H1 (cell line): Measurements from ENCODE around the gene RPTOR. TPM values are rescaled to one million over a fixed set of nuclear protein-coding genes. Genes with fewer than 3 reads are reported as not detected.

Source experiments
- CTCF ChIA-PET: fragments of 300-600 bp; sonication (Branson Sonifier 250); formaldehyde crosslinking; loops from one replicate; lab custom pipeline; 2021; ENCODE audit not compliant: partially characterized antibody; lab: Charles Lee
- POLR2A ChIA-PET: fragments of 300-600 bp; sonication (Branson Sonifier 250); formaldehyde crosslinking; loops from one replicate; lab custom pipeline; 2021; ENCODE audit warnings: inconsistent platforms; ENCODE audit not compliant: partially characterized antibody; lab: Charles Lee
- DNase-seq, 2 experiments: peaks; one replicate each; pipeline versions ENCODE4 v3.0.0 to v3.0.0-alpha.2; 2010 to 2022; ENCODE audit warnings: low spot score in 2 of 2, low read depth in 1 of 2, mixed read lengths in 1 of 2
- FAIRE-seq: peaks from 2 replicates; lab custom pipeline; 2011; peaks lifted over from hg19 to GRCh38; lab: Jason Lieb, UNC
- H2AFZ ChIP-seq: 2 replicates; pipeline ENCODE4 v1.8.1; 2012; ENCODE audit warnings: low read length, inconsistent platforms
- H2AK5ac ChIP-seq: 2 replicates; pipeline ENCODE4 v1.6.1; 2013; ENCODE audit warnings: low read depth, low read length
- H2BK120ac ChIP-seq: replicated peaks from 2 replicates; pipeline ENCODE3; 2013; ENCODE audit warnings: low read depth, low read length, inconsistent platforms
- H2BK12ac ChIP-seq: 2 replicates; pipeline ENCODE4 v1.6.1; 2013; ENCODE audit warnings: low read depth, low read length
- H2BK15ac ChIP-seq: 2 replicates; pipeline ENCODE4 v1.6.1; 2013; ENCODE audit warnings: low read length
- H2BK20ac ChIP-seq: 2 replicates; pipeline ENCODE4 v1.6.1; 2013; ENCODE audit warnings: low read length
- H2BK5ac ChIP-seq: 2 replicates; pipeline ENCODE4 v1.6.1; 2013; ENCODE audit warnings: low read depth, low read length
- H3K14ac ChIP-seq: 2 replicates; pipeline ENCODE4 v1.6.1; 2013; ENCODE audit warnings: inconsistent platforms; ENCODE audit not compliant: insufficient read length
- H3K18ac ChIP-seq: 2 replicates; pipeline ENCODE4 v1.6.1; 2013; ENCODE audit warnings: low read length; ENCODE audit errors: extremely low read depth
- H3K23ac ChIP-seq: 2 replicates; pipeline ENCODE4 v1.6.1; 2013; ENCODE audit warnings: inconsistent platforms; ENCODE audit not compliant: insufficient read length
- H3K23me2 ChIP-seq: 2 replicates; pipeline ENCODE4 v1.6.1; 2013; ENCODE audit warnings: low read depth, low read length
- H3K27ac ChIP-seq: 2 replicates; pipeline ENCODE4 v1.6.1; 2011; ENCODE audit warnings: low read depth, low read length, inconsistent platforms
- H3K27me3 ChIP-seq, 4 experiments: replicated peaks in 1 of 4; 1 replicate in 1 of 4; 2 replicates in 3 of 4; pipeline versions ENCODE4 v1.6.1 to v1.8.1; 2011 to 2013; ENCODE audit warnings: low read length in 3 of 4, mild to moderate bottlenecking in 3 of 4, inconsistent platforms in 2 of 4, mixed read lengths in 2 of 4, moderate library complexity in 1 of 4; ENCODE audit not compliant: control insufficient read depth in 3 of 4, insufficient read depth in 3 of 4; ENCODE audit errors: extremely low read depth in 1 of 4
- H3K36me3 ChIP-seq, 4 experiments: 2 replicates each; pipeline versions ENCODE4 v1.6.1 to v1.8.1; 2011 to 2013; ENCODE audit warnings: mild to moderate bottlenecking in 4 of 4, low read length in 3 of 4, moderate library complexity in 2 of 4, control low read depth in 1 of 4, inconsistent platforms in 1 of 4; ENCODE audit not compliant: insufficient read depth in 4 of 4, control insufficient read depth in 2 of 4
- H3K4ac ChIP-seq: replicated peaks from 2 replicates; pipeline ENCODE3; 2013; ENCODE audit warnings: low read length, low read depth, mixed read lengths, inconsistent platforms; ENCODE audit not compliant: insufficient read length
- H3K4me1 ChIP-seq, 4 experiments: replicated peaks in 1 of 4; 1 replicate in 1 of 4; 2 replicates in 3 of 4; pipeline versions ENCODE4 v1.6.1 to v1.8.1; 2011 to 2013; ENCODE audit warnings: low read length in 3 of 4, inconsistent platforms in 2 of 4, mixed read lengths in 1 of 4; ENCODE audit not compliant: insufficient read depth in 4 of 4, control insufficient read depth in 3 of 4
- H3K4me2 ChIP-seq, 2 experiments: 2 replicates each; pipeline versions ENCODE4 v1.6.1 to v1.8.1; 2011 to 2013; ENCODE audit warnings: low read depth in 2 of 2, low read length in 2 of 2, control low read depth in 1 of 2, inconsistent platforms in 1 of 2, mild to moderate bottlenecking in 1 of 2; ENCODE audit not compliant: insufficient read depth in 1 of 2
- H3K4me3 ChIP-seq, 4 experiments: fragments of 200-600, 300-600 bp in 1 of 4; sonication (generic), shearing (Covaris generic), sonication (Bioruptor Twin) in 1 of 4; 2 replicates each; pipeline versions ENCODE4 v1.5.1 to v1.8.1; 2011 to 2016; ENCODE audit warnings: low read length in 4 of 4, low read depth in 3 of 4, control low read depth in 2 of 4, inconsistent platforms in 2 of 4, mild to moderate bottlenecking in 2 of 4, mixed read lengths in 1 of 4, moderate library complexity in 1 of 4; ENCODE audit not compliant: insufficient read depth in 2 of 4; ENCODE audit errors: extremely low read depth in 1 of 4
- H3K56ac ChIP-seq: replicated peaks from 2 replicates; pipeline ENCODE3; 2013; ENCODE audit warnings: low read depth, mild to moderate bottlenecking, mixed read lengths, low read length, inconsistent platforms; ENCODE audit not compliant: insufficient read length
- H3K79me1 ChIP-seq: 2 replicates; pipeline ENCODE4 v1.6.1; 2013; ENCODE audit warnings: low read depth, low read length, control low read depth
- H3K79me2 ChIP-seq, 2 experiments: 2 replicates each; pipeline versions ENCODE4 v1.6.1 to v1.8.1; 2012 to 2013; ENCODE audit warnings: low read length in 2 of 2, mild to moderate bottlenecking in 2 of 2, inconsistent platforms in 1 of 2; ENCODE audit not compliant: insufficient read depth in 2 of 2, control insufficient read depth in 1 of 2
- H3K9ac ChIP-seq, 4 experiments: replicated peaks in 1 of 4; 1 replicate in 1 of 4; 2 replicates in 3 of 4; pipeline versions ENCODE4 v1.6.1 to v1.8.1; 2011 to 2013; ENCODE audit warnings: low read depth in 3 of 4, low read length in 3 of 4, control low read depth in 2 of 4, mild to moderate bottlenecking in 2 of 4, moderate library complexity in 2 of 4, inconsistent platforms in 1 of 4; ENCODE audit errors: extremely low read depth in 1 of 4
- H3K9me3 ChIP-seq, 2 experiments: 2 replicates each; pipeline versions ENCODE4 v1.6.1 to v1.8.1; 2012 to 2013; ENCODE audit warnings: mild to moderate bottlenecking in 2 of 2, moderate library complexity in 2 of 2, control low read depth in 1 of 2, inconsistent platforms in 1 of 2, low read depth in 1 of 2, low read length in 1 of 2, mixed read lengths in 1 of 2; ENCODE audit not compliant: insufficient read depth in 2 of 2
- H4K20me1 ChIP-seq, 2 experiments: replicated peaks in 1 of 2; 2 replicates each; pipeline versions ENCODE3 to v1.8.1; 2011 to 2013; ENCODE audit warnings: inconsistent platforms in 2 of 2, low read length in 2 of 2, mild to moderate bottlenecking in 1 of 2; ENCODE audit not compliant: insufficient read depth in 2 of 2, control insufficient read depth in 1 of 2
- H4K5ac ChIP-seq: 2 replicates; pipeline ENCODE4 v1.6.1; 2013; ENCODE audit warnings: low read length, low read depth, mixed read lengths, inconsistent platforms; ENCODE audit not compliant: insufficient read length
- H4K8ac ChIP-seq: 2 replicates; pipeline ENCODE4 v1.8.0; 2013; ENCODE audit warnings: mild to moderate bottlenecking, moderate library complexity, low read length, inconsistent platforms; ENCODE audit not compliant: insufficient read depth; ENCODE audit errors: extremely low read depth
- H4K91ac ChIP-seq: replicated peaks from 2 replicates; pipeline ENCODE3; 2013; ENCODE audit warnings: low read length, mixed read lengths, inconsistent platforms; ENCODE audit not compliant: insufficient read length
- CEBPB ChIP-seq: IDR thresholded peaks from 2 replicates; pipeline ENCODE4 v1.6.1; 2012; ENCODE audit warnings: low read depth, low read length
- CHD1 ChIP-seq: IDR thresholded peaks from 2 replicates; pipeline ENCODE4 v1.6.1; 2012; ENCODE audit warnings: low read depth, low read length, improper control_type of control experiment
- EP300 ChIP-seq, 2 experiments: IDR thresholded peaks; 1 replicate in 1 of 2; 2 replicates in 1 of 2; pipeline ENCODE4 v1.6.1; 2011 to 2012; ENCODE audit warnings: low read depth in 2 of 2, low read length in 2 of 2, mild to moderate bottlenecking in 2 of 2, borderline replicate concordance in 1 of 2, inconsistent platforms in 1 of 2, moderate library complexity in 1 of 2
- FOSL1 ChIP-seq: IDR thresholded peaks from 2 replicates; pipeline ENCODE4 v1.6.1; 2011; ENCODE audit warnings: mild to moderate bottlenecking, low read depth, low read length, moderate library complexity; ENCODE audit not compliant: insufficient read depth
- NRF1 ChIP-seq: IDR thresholded peaks from 2 replicates; pipeline ENCODE4 v1.6.1; 2011; ENCODE audit warnings: mild to moderate bottlenecking, low read depth, low read length, improper control_type of control experiment
- PHF8 ChIP-seq: fragments of 200-600 bp; sonication (generic); conservative IDR thresholded peaks from 2 replicates; pipeline ENCODE4 v1.7.1; 2012; ENCODE audit warnings: low read depth, mild to moderate bottlenecking, inconsistent platforms, low read length, moderate library complexity
- POLR2A ChIP-seq, 2 experiments: IDR thresholded peaks; 1 replicate in 1 of 2; 2 replicates in 1 of 2; pipeline ENCODE4 v1.6.1; 2011; ENCODE audit warnings: low read depth in 2 of 2, low read length in 2 of 2, mild to moderate bottlenecking in 2 of 2; ENCODE audit errors: control extremely low read depth in 1 of 2
- RAD21 ChIP-seq, 2 experiments: IDR thresholded peaks in 1 of 2; conservative IDR thresholded peaks in 1 of 2; 2 replicates each; pipeline ENCODE4 v1.6.1; 2011; ENCODE audit warnings: low read depth in 2 of 2, low read length in 2 of 2, improper control_type of control experiment in 1 of 2, inconsistent platforms in 1 of 2, mild to moderate bottlenecking in 1 of 2, moderate library complexity in 1 of 2
- RXRA ChIP-seq: IDR thresholded peaks from 2 replicates; pipeline ENCODE4 v1.6.1; 2011; ENCODE audit warnings: low read depth, mild to moderate bottlenecking, low read length, moderate library complexity; ENCODE audit not compliant: insufficient read depth
- TAF7 ChIP-seq: optimal IDR thresholded peaks from 2 replicates; pipeline ENCODE3; 2011; ENCODE audit warnings: low read depth, mild to moderate bottlenecking, inconsistent platforms, low read length, moderate library complexity, borderline replicate concordance
- ZNF274 ChIP-seq: IDR thresholded peaks from 2 replicates; pipeline ENCODE4 v1.7.0; 2012; ENCODE audit warnings: low read length, borderline replicate concordance; ENCODE audit errors: extremely low read depth
- WGBS, 2 experiments: shearing (Covaris generic) in 1 of 2; methylation state at CpG; one replicate each; pipeline versions ENCODE4 v1.1.6 to v1.1.7; 2013 to 2015; ENCODE audit warnings: low lambda C conversion rate in 2 of 2, mixed read lengths in 2 of 2, inconsistent platforms in 1 of 2, low coverage in 1 of 2, missing lambda C conversion rate in 1 of 2; ENCODE audit not compliant: insufficient replicate concordance in 2 of 2, insufficient coverage in 1 of 2, insufficient read length in 1 of 2; ENCODE audit errors: extremely low coverage in 1 of 2, missing lambda C conversion rate in 1 of 2; 5-methylcytosine and 5-hydroxymethylcytosine counted together
- polyA plus RNA-seq, 7 experiments: library from polyadenylated mRNA; depleted of rRNA in 3 of 7; stranded (reverse) in 5 of 7; unstranded in 2 of 7; fragments of >200 nt in 5 of 7; fragments of 200-250 nt in 2 of 7; gene quantifications; 1 replicate in 5 of 7; 2 replicates in 1 of 7; 4 replicates in 1 of 7; pipeline versions ENCODE4 v1.2.1 to v1.2.3, GENCODE V29; 2011 to 2013; ENCODE audit warnings: missing spikeins in 2 of 7, mixed read lengths in 2 of 7
- total RNA-seq: library from RNA; stranded (reverse); fragmentation: NEBNext Ultra II Directional; extraction: Animal tissue kit (Norgen Biotek cat#: 25700); gene quantifications from 2 replicates; pipeline ENCODE4 v1.2.1, GENCODE V29; 2021
- TF ChIP-seq, protein P1 (sequence below): IDR thresholded peaks from 2 replicates; pipeline ENCODE4 v1.6.1; 2011; ENCODE audit warnings: low read depth, mild to moderate bottlenecking, low read length; ENCODE audit not compliant: insufficient read depth

The RPTOR gene
- total and polyA plus RNA-seq, 2 of the 8 experiments (the other 6 are each of a cell fraction or from before 2014, with no cell fraction given) = 6.9 to 28.7 TPM

DNA sequence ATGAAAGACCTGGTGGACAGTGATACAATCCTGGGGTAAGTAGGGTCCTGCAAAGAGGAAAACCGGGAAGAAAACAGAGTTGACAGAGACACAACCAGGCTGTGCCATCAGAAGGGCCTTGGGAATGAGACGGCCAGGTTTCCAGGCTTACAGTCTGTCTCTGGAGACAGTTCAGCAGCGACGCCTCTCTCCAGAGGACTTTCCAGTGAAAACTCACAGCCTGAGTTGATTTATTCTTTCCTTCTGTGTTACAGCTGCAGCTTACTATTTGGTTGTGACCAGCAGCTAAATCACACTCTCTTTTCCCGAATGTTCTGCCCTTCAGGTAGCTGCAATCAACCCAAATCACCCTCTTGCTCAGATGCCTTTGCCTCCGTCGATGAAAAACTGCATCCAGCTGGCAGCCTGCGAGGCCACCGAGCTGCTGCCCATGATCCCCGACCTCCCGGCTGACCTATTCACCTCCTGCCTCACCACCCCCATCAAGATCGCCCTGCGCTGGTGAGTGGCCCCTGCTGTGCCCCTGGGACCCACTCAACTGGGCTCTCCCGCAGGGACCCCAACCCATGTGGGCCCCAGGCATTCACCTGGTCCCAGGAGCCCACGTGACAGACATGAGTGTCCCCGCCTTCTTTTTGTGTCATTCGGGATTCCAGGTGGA is 209.2 kb downstream of the RPTOR start:
- no peak overlapping the region for H3K9ac ChIP-seq
- POLR2A ChIA-PET = no interaction called here

More for the DNA sequence above, 209.2 kb downstream of the RPTOR start:
- H3K4ac ChIP-seq = no peak overlapping the region
- H3K56ac ChIP-seq = no peak overlapping the region
- H2AFZ ChIP-seq = no peak overlapping the region
- no peak overlapping the region for H3K18ac ChIP-seq
- peaks cover 8 to 14% (median 12%) of the 10 kb centered on the region in 4 experiments for H3K4me1 ChIP-seq
- H3K27me3 ChIP-seq = no peaks in the 10 kb centered on the region
- no peak for DNase-seq
- no peak overlapping the region for H4K91ac ChIP-seq
- no peak overlapping the region for H2BK5ac ChIP-seq
- H3K14ac ChIP-seq = no peak overlapping the region
- no peaks in the 10 kb centered on the region for H4K20me1 ChIP-seq
- H3K9me3 ChIP-seq = no peaks in the 10 kb centered on the region
- no peaks in the 10 kb centered on the region for H3K79me2 ChIP-seq
- H2BK15ac ChIP-seq = no peak overlapping the region
- no peak overlapping the region for H4K8ac ChIP-seq
- no peaks in the 10 kb centered on the region; the same call in 1 of the 2 replicates for H3K79me1 ChIP-seq
- H4K5ac ChIP-seq = no peak overlapping the region
- TF ChIP-seq NRF1 (no peak), TAF7 (no peak), CHD1 (no peak), EP300 (IDR thresholded peaks at IDR 0.05; ENCODE audit: borderline replicate concordance in 1 of 2, low read depth in 2 of 2, low read length in 2 of 2) (no peak), CEBPB (no peak), RXRA (no peak), FOSL1 (no peak), PHF8 (no peak), RAD21 (IDR thresholded peaks at IDR 0.05 in 1 of 2, conservative IDR thresholded peaks at IDR 0.05 in 1 of 2; ENCODE audit: low read depth in 2 of 2, low read length in 2 of 2) (no peak), POLR2A (IDR thresholded peaks at IDR 0.05; ENCODE audit: control extremely low read depth in 1 of 2, low read depth in 2 of 2, low read length in 2 of 2) (no peak), ZNF274 (no peak)
- TF ChIP-seq, protein P1, sequence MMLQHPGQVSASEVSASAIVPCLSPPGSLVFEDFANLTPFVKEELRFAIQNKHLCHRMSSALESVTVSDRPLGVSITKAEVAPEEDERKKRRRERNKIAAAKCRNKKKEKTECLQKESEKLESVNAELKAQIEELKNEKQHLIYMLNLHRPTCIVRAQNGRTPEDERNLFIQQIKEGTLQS = no peak
- CTCF ChIA-PET = interaction anchor here (0.6 to 3.1 kb wide), 4 partner anchors 19 to 145 kb away, joined by 3 to 16 read pairs (median 3); no protein-coding TSS in a partner anchor
- no peak overlapping the region for H2BK12ac ChIP-seq
- no peak overlapping the region for H2AK5ac ChIP-seq
- 92% methylated on average over 16 of the region's 17 CpGs; no CpG with 5 or more reads in 1 of the 2 experiments for WGBS, 2 experiments
- no peak overlapping the region for H2BK20ac ChIP-seq
- no peak overlapping the region for H3K27ac ChIP-seq
- no peak for FAIRE-seq
- no peak overlapping the region for H2BK120ac ChIP-seq
- no peak overlapping the region for H3K4me3 ChIP-seq
- H3K36me3 ChIP-seq = no peaks in the 10 kb centered on the region; a peak in 1 of 8 replicates
- no peaks in the 10 kb centered on the region for H3K23me2 ChIP-seq
- H3K4me2 ChIP-seq = no peak overlapping the region
- no peak overlapping the region for H3K23ac ChIP-seq
